Activated T-helper 17 cell treated with anti-CD3 and anti-CD28 coated beads, Interleukin-2, amount 50 U/mL, for 72 hours (primary cell): ENCODE data around the gene LRRC27. TPM values are rescaled to one million over a fixed set of nuclear protein-coding genes. Genes with fewer than 3 reads are reported as not detected.

Source experiments
- ATAC-seq: fragments of 150-1000 bp; cut with Tn5 transposase; replicated peaks from 2 replicates; pipeline ENCODE4 v1.10.0; 2021; ENCODE audit warnings: mild to moderate bottlenecking, moderate library complexity
- H3K27ac Mint-ChIP-seq: one replicate; pipeline ENCODE4 v1.8.0; 2022; ENCODE audit warnings: mixed read lengths
- H3K27me3 Mint-ChIP-seq: one replicate; pipeline ENCODE4 v1.8.0; 2022; ENCODE audit warnings: mixed read lengths
- H3K36me3 Mint-ChIP-seq: one replicate; pipeline ENCODE4 v1.8.0; 2022; ENCODE audit warnings: low read depth, mild to moderate bottlenecking, mixed read lengths
- H3K4me1 Mint-ChIP-seq: one replicate; pipeline ENCODE4 v1.8.0; 2022; ENCODE audit warnings: mixed read lengths
- H3K4me3 Mint-ChIP-seq: one replicate; pipeline ENCODE4 v1.8.0; 2022; ENCODE audit warnings: mild to moderate bottlenecking, mixed read lengths
- H3K9me3 Mint-ChIP-seq: one replicate; pipeline ENCODE4 v1.8.0; 2022; ENCODE audit warnings: mixed read lengths
- total RNA-seq, 2 donors: library from RNA; stranded (reverse); gene quantifications; one replicate each; pipeline ENCODE4 v1.2.3, GENCODE V29; 2022

LRRC27 gene
- total RNA-seq, 2 donors from 2014 or later, result 4.5 to 6.3 TPM

GRCh38 chr10:132319853-132320653, 11.9 kb upstream of the LRRC27 start:
- peaks cover 16% of the 10 kb centered on the region for H3K4me1 Mint-ChIP-seq
- H3K36me3 Mint-ChIP-seq, result peaks cover 6% of the 10 kb centered on the region
- peak; percentile 99 for ATAC-seq
- no peaks in the 10 kb centered on the region for H3K9me3 Mint-ChIP-seq
- no peaks in the 10 kb centered on the region for H3K27me3 Mint-ChIP-seq
- H3K4me3 Mint-ChIP-seq, result peak overlapping the region; percentile 62
- H3K27ac Mint-ChIP-seq, result peak overlapping the region; percentile 46

GRCh38 chr10:132320654-132321469, 11.1 kb upstream of the LRRC27 start:
- H3K9me3 Mint-ChIP-seq, result no peaks in the 10 kb centered on the region
- peaks cover 12% of the 10 kb centered on the region for H3K36me3 Mint-ChIP-seq
- H3K27me3 Mint-ChIP-seq, result no peaks in the 10 kb centered on the region
- ATAC-seq, result no peak
- H3K4me3 Mint-ChIP-seq, result peak overlapping the region; percentile 62
- H3K4me1 Mint-ChIP-seq, result peaks cover 16% of the 10 kb centered on the region
- peak overlapping the region; percentile 46 for H3K27ac Mint-ChIP-seq

GRCh38 chr10:132321726-132322125, 10.3 kb upstream of the LRRC27 start:
- ATAC-seq, result no peak
- Mint-ChIP-seq H3K9me3 (no peaks in the 10 kb centered on the region), H3K36me3 (peaks cover 21% of the 10 kb centered on the region), H3K27me3 (no peaks in the 10 kb centered on the region), H3K4me1 (peaks cover 21% of the 10 kb centered on the region), H3K4me3 (no peak overlapping the region), H3K27ac (no peak overlapping the region)

GRCh38 chr10:132322586-132323048, 9.4 kb upstream of the LRRC27 start:
- Mint-ChIP-seq H3K27me3 (no peaks in the 10 kb centered on the region), H3K36me3 (peaks cover 29% of the 10 kb centered on the region)

GRCh38 chr10:132324186-132324585, 7.8 kb upstream of the LRRC27 start:
- Mint-ChIP-seq H3K36me3 (peaks cover 45% of the 10 kb centered on the region), H3K4me1 (peaks cover 32% of the 10 kb centered on the region), H3K27ac (no peak overlapping the region), H3K4me3 (no peak overlapping the region), H3K27me3 (no peaks in the 10 kb centered on the region), H3K9me3 (no peaks in the 10 kb centered on the region)
- no peak for ATAC-seq

More at GRCh38 chr10:132322586-132323048, 9.4 kb upstream of the LRRC27 start:
- ATAC-seq, result no peak
- Mint-ChIP-seq H3K4me1 (peaks cover 27% of the 10 kb centered on the region), H3K4me3 (no peak overlapping the region), H3K9me3 (no peaks in the 10 kb centered on the region), H3K27ac (peak overlapping the region; percentile 32)

- Mint-ChIP-seq H3K4me1 (peaks cover 34% of the 10 kb centered on the region), H3K27ac (peak overlapping the region; percentile 58), H3K27me3 (no peaks in the 10 kb centered on the region), H3K9me3 (no peaks in the 10 kb centered on the region), H3K36me3 (peaks cover 67% of the 10 kb centered on the region), H3K4me3 (peak overlapping the region; percentile 96)
- no peak for ATAC-seq
These were observed 5.6 kb upstream of the LRRC27 start for GRCh38 chr10:132326344-132326889.

- Mint-ChIP-seq H3K27ac (peak overlapping the region; percentile 58), H3K36me3 (peaks cover 73% of the 10 kb centered on the region), H3K4me1 (peaks cover 34% of the 10 kb centered on the region), H3K4me3 (peak overlapping the region; percentile 96), H3K27me3 (no peaks in the 10 kb centered on the region), H3K9me3 (no peaks in the 10 kb centered on the region)
- peak; percentile 29 for ATAC-seq
These were observed 5.1 kb upstream of the LRRC27 start for GRCh38 chr10:132326925-132327324.

- no peaks in the 10 kb centered on the region for H3K9me3 Mint-ChIP-seq
- no peak for ATAC-seq
- no peaks in the 10 kb centered on the region for H3K27me3 Mint-ChIP-seq
- H3K4me1 Mint-ChIP-seq, result peaks cover 31% of the 10 kb centered on the region
- H3K4me3 Mint-ChIP-seq, result peak overlapping the region; percentile 96
- peaks cover 83% of the 10 kb centered on the region for H3K36me3 Mint-ChIP-seq
- no peak overlapping the region for H3K27ac Mint-ChIP-seq
These were observed 3.9 kb upstream of the LRRC27 start for GRCh38 chr10:132328106-132328505.

- H3K4me3 Mint-ChIP-seq, result peak overlapping the region; percentile 96
- peak overlapping the region; percentile 96 for H3K27ac Mint-ChIP-seq
- peaks cover 83% of the 10 kb centered on the region for H3K36me3 Mint-ChIP-seq
- H3K27me3 Mint-ChIP-seq, result no peaks in the 10 kb centered on the region
- H3K9me3 Mint-ChIP-seq, result no peaks in the 10 kb centered on the region
- peaks cover 29% of the 10 kb centered on the region for H3K4me1 Mint-ChIP-seq
- ATAC-seq, result no peak
These were observed 3.3 kb upstream of the LRRC27 start for GRCh38 chr10:132328738-132329137.

- no peaks in the 10 kb centered on the region for H3K9me3 Mint-ChIP-seq
- peaks cover 29% of the 10 kb centered on the region for H3K4me1 Mint-ChIP-seq
- ATAC-seq, result peak; percentile 59
- no peaks in the 10 kb centered on the region for H3K27me3 Mint-ChIP-seq
- peaks cover 80% of the 10 kb centered on the region for H3K36me3 Mint-ChIP-seq
- peak overlapping the region; percentile 96 for H3K4me3 Mint-ChIP-seq
- peak overlapping the region; percentile 96 for H3K27ac Mint-ChIP-seq
These were observed 2.2 kb upstream of the LRRC27 start for GRCh38 chr10:132329565-132330485.

- peak overlapping the region; percentile 96 for H3K4me3 Mint-ChIP-seq
- H3K27ac Mint-ChIP-seq, result peak overlapping the region; percentile 96
- H3K36me3 Mint-ChIP-seq, result peaks cover 75% of the 10 kb centered on the region
- no peaks in the 10 kb centered on the region for H3K9me3 Mint-ChIP-seq
- H3K27me3 Mint-ChIP-seq, result no peaks in the 10 kb centered on the region
- ATAC-seq, result no peak
- peaks cover 29% of the 10 kb centered on the region for H3K4me1 Mint-ChIP-seq
These were observed 1.5 kb upstream of the LRRC27 start for GRCh38 chr10:132330486-132330833.

- no peaks in the 10 kb centered on the region for H3K9me3 Mint-ChIP-seq
- ATAC-seq, result peak; percentile 43
- H3K4me1 Mint-ChIP-seq, result peaks cover 25% of the 10 kb centered on the region
- peak overlapping the region; percentile 96 for H3K4me3 Mint-ChIP-seq
- H3K27ac Mint-ChIP-seq, result peak overlapping the region; percentile 96
- H3K36me3 Mint-ChIP-seq, result peaks cover 56% of the 10 kb centered on the region
- H3K27me3 Mint-ChIP-seq, result no peaks in the 10 kb centered on the region
These were observed 401 bp downstream of the LRRC27 start for GRCh38 chr10:132332433-132332754.

GRCh38 chr10:132333386-132333785, 1.4 kb downstream of the LRRC27 start:
- no peak for ATAC-seq
- no peaks in the 10 kb centered on the region for H3K9me3 Mint-ChIP-seq
- peaks cover 46% of the 10 kb centered on the region for H3K36me3 Mint-ChIP-seq
- H3K4me1 Mint-ChIP-seq, result peaks cover 22% of the 10 kb centered on the region
- H3K4me3 Mint-ChIP-seq, result peak overlapping the region; percentile 96
- peak overlapping the region; percentile 96 for H3K27ac Mint-ChIP-seq
- H3K27me3 Mint-ChIP-seq, result no peaks in the 10 kb centered on the region
